ENCODE measurements around the gene PURA. TPM values are rescaled to one million over a fixed set of nuclear protein-coding genes. Genes with fewer than 3 reads are reported as not detected.

PURA gene
- total RNA-seq, 5 donors from 2014 or later (not counting 1 experiment from before 2014, with no cell fraction given) = 10.8 to 28.1 (median 25.3) TPM

DNA sequence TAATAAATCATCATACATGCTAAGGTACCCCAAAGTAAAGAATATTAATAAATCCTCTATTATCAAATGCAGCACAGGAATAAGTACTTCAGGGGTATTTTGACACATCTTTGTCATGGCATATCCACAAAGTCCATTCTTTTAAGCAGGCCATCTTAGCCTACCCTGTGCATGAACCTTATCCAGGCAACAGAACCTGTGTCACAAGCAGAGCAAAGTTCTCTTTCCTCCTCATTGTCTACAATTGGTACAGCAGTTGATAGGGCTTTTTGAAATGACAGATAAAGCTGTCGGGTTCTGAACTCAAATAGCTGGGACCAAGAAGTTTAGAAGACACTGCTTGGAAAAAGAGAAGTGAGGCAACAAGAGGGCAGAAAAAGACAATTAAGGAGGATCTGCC, 30.8 kb upstream of the PURA start:
- Histone ChIP-seq H3K27me3 (replicated peaks in 1 of 2; ENCODE audit: control insufficient read depth in 2 of 2, extremely low read depth in 1 of 2, insufficient read depth in 2 of 2, low read length in 1 of 2) (peaks cover 7 to 10% of the 10 kb centered on the region in 2 experiments), H3K36me3 (ENCODE audit: control insufficient read depth in 2 of 2, extremely low read depth in 1 of 2, insufficient read depth in 1 of 2, low read length in 1 of 2) (no peaks in the 10 kb centered on the region), H3K9me3 (no peaks in the 10 kb centered on the region), H3K4me1 (ENCODE audit: control insufficient read depth in 1 of 2, extremely low read depth in 1 of 2, insufficient read depth in 2 of 2, low read length in 2 of 2) (no peaks in the 10 kb centered on the region), H3K4me3 (ENCODE audit: control insufficient read depth in 1 of 2, extremely low read depth in 1 of 2, low read length in 1 of 2) (no peak overlapping the region), H3K27ac (ENCODE audit: low read length) (no peak overlapping the region)
- H3K4me1 Mint-ChIP-seq = no peaks in the 10 kb centered on the region
- DNase-seq (no peak), ATAC-seq (replicated peaks in 1 of 4) (no peak)
- WGBS (ENCODE audit: insufficient coverage) = no CpG with 5 or more reads among the region's 1 CpG
- peaks cover 11 to 24% of the 10 kb centered on the region in 2 donors for H3K27me3 Mint-ChIP-seq
- ChIA-PET POLR2A (no interaction called here), CTCF (no interaction called here)
- no peaks in the 10 kb centered on the region for H3K36me3 Mint-ChIP-seq
- H3K9me3 Mint-ChIP-seq = no peaks in the 10 kb centered on the region
- no peak overlapping the region for H3K27ac Mint-ChIP-seq
- H3K4me3 Mint-ChIP-seq = no peak overlapping the region

DNA sequence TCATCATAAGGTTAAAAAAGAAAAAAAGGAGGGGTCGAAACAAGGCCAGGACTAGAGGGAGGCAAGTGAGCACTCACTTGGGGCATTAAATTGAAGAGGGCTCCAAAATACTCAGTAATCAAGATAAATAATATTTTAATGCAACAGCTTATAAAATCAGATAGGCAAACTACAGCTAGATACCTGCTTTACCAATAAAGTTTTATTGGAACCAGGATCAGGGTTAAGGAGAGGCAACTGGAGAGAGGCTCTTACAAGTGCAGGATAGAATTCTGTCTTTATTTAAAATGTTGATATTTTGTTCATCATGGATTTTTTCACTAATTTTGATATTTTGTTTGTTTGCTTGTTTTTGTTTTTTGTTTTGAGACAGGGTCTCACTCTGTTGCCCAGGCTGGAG, 30.3 kb upstream of the PURA start:
- ATAC-seq (replicated peaks in 1 of 4) (no peak), DNase-seq (no peak)
- ChIA-PET POLR2A (no interaction called here), CTCF (interaction anchor here in 1 of 2 donors (1.0 kb wide), 1 partner anchor 61 kb away, joined by 3 read pairs; no protein-coding TSS in a partner anchor)
- Histone ChIP-seq H3K27me3 (replicated peaks in 1 of 2; ENCODE audit: control insufficient read depth in 2 of 2, extremely low read depth in 1 of 2, insufficient read depth in 2 of 2, low read length in 1 of 2) (peaks cover 7 to 10% of the 10 kb centered on the region in 2 experiments), H3K4me1 (ENCODE audit: control insufficient read depth in 1 of 2, extremely low read depth in 1 of 2, insufficient read depth in 2 of 2, low read length in 2 of 2) (no peaks in the 10 kb centered on the region), H3K9me3 (no peaks in the 10 kb centered on the region), H3K36me3 (ENCODE audit: control insufficient read depth in 2 of 2, extremely low read depth in 1 of 2, insufficient read depth in 1 of 2, low read length in 1 of 2) (no peaks in the 10 kb centered on the region), H3K4me3 (ENCODE audit: control insufficient read depth in 1 of 2, extremely low read depth in 1 of 2, low read length in 1 of 2) (no peak overlapping the region), H3K27ac (ENCODE audit: low read length) (no peak overlapping the region)
- H3K4me3 Mint-ChIP-seq = no peak overlapping the region
- H3K9me3 Mint-ChIP-seq = no peaks in the 10 kb centered on the region
- H3K36me3 Mint-ChIP-seq = no peaks in the 10 kb centered on the region
- no peak overlapping the region for H3K27ac Mint-ChIP-seq
- WGBS (ENCODE audit: insufficient coverage) = no CpG with 5 or more reads among the region's 1 CpG
- H3K27me3 Mint-ChIP-seq = peaks cover 11 to 24% of the 10 kb centered on the region in 2 donors
- H3K4me1 Mint-ChIP-seq = no peaks in the 10 kb centered on the region

DNA sequence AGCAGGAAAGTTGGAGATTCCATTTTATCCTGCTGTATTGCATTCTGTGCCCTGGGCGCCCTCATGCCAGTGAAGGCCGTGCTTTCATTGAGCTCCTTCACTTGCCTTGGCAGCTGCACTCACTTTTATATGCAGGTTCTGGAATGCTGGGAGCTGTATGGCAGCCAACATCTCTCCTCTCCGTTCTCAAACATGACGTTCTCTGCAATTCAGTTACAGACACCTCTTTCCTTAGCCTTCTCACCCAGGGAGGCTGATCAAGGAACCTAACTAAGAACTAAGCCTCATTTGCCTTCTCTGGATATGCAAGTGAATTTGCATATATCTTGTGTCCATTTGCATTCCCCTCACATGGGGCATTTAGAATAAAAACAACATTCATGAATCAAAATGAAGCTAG, 29.4 kb upstream of the PURA start:
- Histone ChIP-seq H3K27me3 (replicated peaks in 1 of 2; ENCODE audit: control insufficient read depth in 2 of 2, extremely low read depth in 1 of 2, insufficient read depth in 2 of 2, low read length in 1 of 2) (peaks cover 7 to 10% of the 10 kb centered on the region in 2 experiments), H3K36me3 (ENCODE audit: control insufficient read depth in 2 of 2, extremely low read depth in 1 of 2, insufficient read depth in 1 of 2, low read length in 1 of 2) (no peaks in the 10 kb centered on the region), H3K27ac (ENCODE audit: low read length) (no peak overlapping the region), H3K4me1 (ENCODE audit: control insufficient read depth in 1 of 2, extremely low read depth in 1 of 2, insufficient read depth in 2 of 2, low read length in 2 of 2) (no peaks in the 10 kb centered on the region), H3K4me3 (ENCODE audit: control insufficient read depth in 1 of 2, extremely low read depth in 1 of 2, low read length in 1 of 2) (no peak overlapping the region), H3K9me3 (peaks cover under 1% of the 10 kb centered on the region)
- Mint-ChIP-seq H3K36me3 (peaks cover 5% of the 10 kb centered on the region), H3K27me3 (peaks cover 11 to 24% of the 10 kb centered on the region in 2 donors), H3K4me1 (no peaks in the 10 kb centered on the region), H3K4me3 (no peak overlapping the region), H3K9me3 (peaks cover 4 to 7% (median 7%) of the 10 kb centered on the region in 3 donors), H3K27ac (no peak overlapping the region)
- POLR2A ChIA-PET = interaction anchor here in 1 of 2 donors (0.6 kb wide), 1 partner anchor 36 kb away, joined by 4 read pairs; no protein-coding TSS in a partner anchor
- CTCF ChIA-PET = interaction anchor here (0.7 to 1.0 kb wide), 2 partner anchors 53 to 60 kb away, joined by 3 read pairs; no protein-coding TSS in a partner anchor
- no peak for ATAC-seq (replicated peaks in 1 of 4)
- no peak for DNase-seq
- WGBS (ENCODE audit: insufficient coverage) = 60% methylated on average over 4 of the region's 4 CpGs

DNA sequence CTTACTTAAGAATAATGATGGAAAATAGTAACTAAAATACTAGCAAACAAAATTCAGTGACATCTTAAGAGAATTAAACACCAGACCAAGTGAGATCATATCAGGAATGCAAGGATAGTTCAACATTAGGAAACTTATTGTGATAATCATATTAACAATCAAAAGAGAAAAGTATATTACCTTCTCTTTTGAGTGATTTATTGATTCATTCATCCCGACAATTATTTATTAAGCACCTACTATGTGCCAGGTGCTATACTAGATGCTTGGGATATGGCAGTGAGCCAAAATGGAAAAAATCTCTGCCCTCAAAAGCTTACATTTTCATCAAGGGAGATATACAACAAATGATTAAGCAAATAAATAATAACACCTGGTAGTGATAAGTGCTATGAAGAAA, 23.7 kb upstream of the PURA start:
- Histone ChIP-seq H3K4me3 (ENCODE audit: control insufficient read depth in 1 of 2, extremely low read depth in 1 of 2, low read length in 1 of 2) (no peak overlapping the region), H3K4me1 (ENCODE audit: control insufficient read depth in 1 of 2, extremely low read depth in 1 of 2, insufficient read depth in 2 of 2, low read length in 2 of 2) (no peaks in the 10 kb centered on the region), H3K9me3 (peaks cover 5% of the 10 kb centered on the region), H3K27me3 (replicated peaks in 1 of 2; ENCODE audit: control insufficient read depth in 2 of 2, extremely low read depth in 1 of 2, insufficient read depth in 2 of 2, low read length in 1 of 2) (peaks cover 0 to 5% of the 10 kb centered on the region in 2 experiments), H3K27ac (ENCODE audit: low read length) (no peak overlapping the region), H3K36me3 (ENCODE audit: control insufficient read depth in 2 of 2, extremely low read depth in 1 of 2, insufficient read depth in 1 of 2, low read length in 1 of 2) (no peaks in the 10 kb centered on the region)
- H3K27ac Mint-ChIP-seq = no peak overlapping the region
- ATAC-seq (replicated peaks in 1 of 4) (no peak), DNase-seq (no peak)
- H3K27me3 Mint-ChIP-seq = peaks cover 8 to 12% of the 10 kb centered on the region in 2 donors
- no CpG with 5 or more reads among the region's 1 CpG for WGBS (ENCODE audit: insufficient coverage)
- CTCF ChIA-PET = no interaction called here
- no peaks in the 10 kb centered on the region for H3K4me1 Mint-ChIP-seq
- no peak overlapping the region for H3K4me3 Mint-ChIP-seq
- H3K9me3 Mint-ChIP-seq = peaks cover 14 to 29% (median 20%) of the 10 kb centered on the region in 3 donors
- peaks cover 16% of the 10 kb centered on the region for H3K36me3 Mint-ChIP-seq
- POLR2A ChIA-PET = no interaction called here

DNA sequence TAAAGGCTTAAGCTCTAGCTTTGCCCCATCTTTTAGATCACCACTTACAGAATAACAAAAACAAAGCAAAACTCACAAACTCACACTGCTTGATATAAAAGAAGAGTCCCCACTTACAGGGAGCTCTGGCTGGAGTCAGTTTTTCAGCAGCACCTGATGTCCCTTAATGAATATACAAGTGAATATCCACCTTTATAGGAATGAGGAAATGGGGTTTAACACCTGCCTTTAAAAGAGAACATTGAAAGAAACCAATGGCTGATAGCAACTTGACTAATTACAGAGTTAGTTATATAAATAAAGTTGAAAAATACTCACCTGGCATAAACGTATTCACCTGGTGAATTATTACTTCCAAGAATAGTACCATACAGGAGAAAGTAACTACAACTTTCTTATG, 20.7 kb upstream of the PURA start:
- CTCF ChIA-PET = no interaction called here
- Mint-ChIP-seq H3K36me3 (peaks cover 16% of the 10 kb centered on the region), H3K4me1 (no peaks in the 10 kb centered on the region), H3K9me3 (peaks cover 14 to 29% (median 20%) of the 10 kb centered on the region in 3 donors), H3K27me3 (peaks cover 5 to 10% of the 10 kb centered on the region in 2 donors), H3K27ac (no peak overlapping the region), H3K4me3 (no peak overlapping the region)
- POLR2A ChIA-PET = no interaction called here
- no peak overlapping the region for H3K27ac ChIP-seq (ENCODE audit: low read length)
- DNase-seq (no peak), ATAC-seq (replicated peaks in 1 of 4) (no peak)
- peaks cover 0 to 5% of the 10 kb centered on the region in 2 experiments for H3K27me3 ChIP-seq (replicated peaks in 1 of 2; ENCODE audit: control insufficient read depth in 2 of 2, extremely low read depth in 1 of 2, insufficient read depth in 2 of 2, low read length in 1 of 2)
- peaks cover 5% of the 10 kb centered on the region for H3K9me3 ChIP-seq
- WGBS (ENCODE audit: insufficient coverage) = no CpG with 5 or more reads among the region's 1 CpG
- H3K36me3 ChIP-seq (ENCODE audit: control insufficient read depth in 2 of 2, extremely low read depth in 1 of 2, insufficient read depth in 1 of 2, low read length in 1 of 2) = no peaks in the 10 kb centered on the region
- no peaks in the 10 kb centered on the region for H3K4me1 ChIP-seq (ENCODE audit: control insufficient read depth in 1 of 2, extremely low read depth in 1 of 2, insufficient read depth in 2 of 2, low read length in 2 of 2)
- no peak overlapping the region for H3K4me3 ChIP-seq (ENCODE audit: control insufficient read depth in 1 of 2, extremely low read depth in 1 of 2, low read length in 1 of 2)

DNA sequence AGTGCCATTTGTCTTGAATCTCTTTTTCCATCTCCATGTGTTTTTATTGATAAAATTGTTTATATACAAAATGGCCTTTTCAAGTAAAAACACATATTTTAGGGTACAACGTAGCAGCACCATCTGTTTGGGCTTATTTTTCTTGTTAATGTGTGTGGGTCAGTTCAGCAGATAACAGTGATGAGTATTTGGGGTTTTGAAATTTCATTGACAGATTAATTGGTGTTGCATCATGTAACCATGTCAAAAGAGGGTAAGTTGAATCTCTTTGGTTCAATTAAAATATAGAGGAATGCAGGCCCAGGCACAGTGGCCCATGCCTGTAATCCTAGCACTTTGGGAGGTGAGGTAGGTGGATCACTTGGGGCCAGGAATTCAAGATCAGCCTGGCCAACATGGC, 20.0 kb upstream of the PURA start:
- ATAC-seq (replicated peaks in 1 of 4) (no peak), DNase-seq (no peak)
- H3K27ac Mint-ChIP-seq = no peak overlapping the region
- Histone ChIP-seq H3K27ac (ENCODE audit: low read length) (no peak overlapping the region), H3K9me3 (peaks cover 5% of the 10 kb centered on the region), H3K36me3 (ENCODE audit: control insufficient read depth in 2 of 2, extremely low read depth in 1 of 2, insufficient read depth in 1 of 2, low read length in 1 of 2) (no peaks in the 10 kb centered on the region), H3K27me3 (replicated peaks in 1 of 2; ENCODE audit: control insufficient read depth in 2 of 2, extremely low read depth in 1 of 2, insufficient read depth in 2 of 2, low read length in 1 of 2) (peaks cover 0 to 5% of the 10 kb centered on the region in 2 experiments), H3K4me3 (ENCODE audit: control insufficient read depth in 1 of 2, extremely low read depth in 1 of 2, low read length in 1 of 2) (no peak overlapping the region), H3K4me1 (ENCODE audit: control insufficient read depth in 1 of 2, extremely low read depth in 1 of 2, insufficient read depth in 2 of 2, low read length in 2 of 2) (no peaks in the 10 kb centered on the region)
- WGBS (ENCODE audit: insufficient coverage) = no CpG with 5 or more reads among the region's 1 CpG
- CTCF ChIA-PET = no interaction called here
- peaks cover 14 to 29% (median 20%) of the 10 kb centered on the region in 3 donors for H3K9me3 Mint-ChIP-seq
- peaks cover 16% of the 10 kb centered on the region for H3K36me3 Mint-ChIP-seq
- no peaks in the 10 kb centered on the region for H3K4me1 Mint-ChIP-seq
- POLR2A ChIA-PET = no interaction called here
- H3K27me3 Mint-ChIP-seq = peaks cover 5 to 10% of the 10 kb centered on the region in 2 donors
- no peak overlapping the region for H3K4me3 Mint-ChIP-seq

All from T-cell (primary cell).